Ascending aorta (tissue), 2 donors: ENCODE data around the gene ZBTB34. TPM values are rescaled to one million over a fixed set of nuclear protein-coding genes. Genes with fewer than 3 reads are reported as not detected.

Source experiments
- DNase-seq, 2 donors: peaks; one replicate each; pipeline ENCODE4 v3.0.0-alpha.2; 2019; ENCODE audit warnings: low spot score in 2 of 2
- H3K27ac ChIP-seq, 2 donors: fragments of 200-600 bp; sonication (generic); one replicate each; pipeline ENCODE4 v1.5.1; 2016 to 2017; ENCODE audit warnings: mild to moderate bottlenecking in 1 of 2
- H3K27me3 ChIP-seq: fragments of 200-600 bp; sonication (generic); one replicate; pipeline ENCODE4 v1.5.1; 2017
- H3K36me3 ChIP-seq, 2 donors: fragments of 200-600 bp; sonication (generic); one replicate each; pipeline ENCODE4 v1.5.1; 2016
- H3K4me1 ChIP-seq, 2 donors: fragments of 200-600 bp; sonication (generic); one replicate each; pipeline ENCODE4 v1.5.1; 2016 to 2017; ENCODE audit warnings: mild to moderate bottlenecking in 1 of 2
- H3K4me3 ChIP-seq, 2 donors: fragments of 200-600 bp; sonication (generic); one replicate each; pipeline ENCODE4 v1.5.1; 2016 to 2017; ENCODE audit warnings: mild to moderate bottlenecking in 1 of 2
- H3K9me3 ChIP-seq, 2 donors: fragments of 200-600 bp; sonication (generic); one replicate each; pipeline ENCODE4 v1.5.1; 2016
- CTCF ChIP-seq, 3 experiments: fragments of 200-600 bp in 2 of 3; fragments of 450-650 bp in 1 of 3; sonication (generic) in 2 of 3; IDR thresholded peaks; one replicate each; pipeline ENCODE4 v1.5.1; 2016 to 2019; ENCODE audit warnings: antibody characterized with exemption in 3 of 3, mild to moderate bottlenecking in 1 of 3, moderate library complexity in 1 of 3
- intact Hi-C: fragments of 100-400 bp; cut with DNase I; formaldehyde crosslinking; loops from one replicate; pipeline ENCODE4 v1.15.1; 2023
- total RNA-seq: library from RNA; depleted of rRNA; stranded (reverse); fragments of >200 nt; gene quantifications from one replicate; pipeline ENCODE4 v1.1.0, GENCODE V29; 2016

Gene ZBTB34
- total RNA-seq, 1 donor from 2014 or later = 8.9 TPM

GRCh38 chr9:126885131-126885641 is 24.7 kb downstream of the ZBTB34 start:
- no peak overlapping the region for H3K4me3 ChIP-seq
- TF ChIP-seq CTCF (IDR thresholded peaks at IDR 0.05) = no peak
- peaks cover 0 to 5% of the 10 kb centered on the region in 2 donors for H3K4me1 ChIP-seq
- no peak for DNase-seq
- no peaks in the 10 kb centered on the region for H3K9me3 ChIP-seq
- H3K27me3 ChIP-seq = no peaks in the 10 kb centered on the region
- intact Hi-C loops = no loop called here
- peaks cover 11 to 16% of the 10 kb centered on the region in 2 donors for H3K36me3 ChIP-seq
- no peak overlapping the region for H3K27ac ChIP-seq

GRCh38 chr9:126886034-126886822 is 25.8 kb downstream of the ZBTB34 start:
- TF ChIP-seq CTCF (IDR thresholded peaks at IDR 0.05) = no peak
- intact Hi-C loops = no loop called here

GRCh38 chr9:126886897-126887296 is 26.5 kb downstream of the ZBTB34 start:
- Histone ChIP-seq H3K27ac (no peak overlapping the region), H3K4me3 (no peak overlapping the region), H3K36me3 (peaks cover 6 to 12% of the 10 kb centered on the region in 2 donors), H3K27me3 (no peaks in the 10 kb centered on the region), H3K9me3 (no peaks in the 10 kb centered on the region), H3K4me1 (no peaks in the 10 kb centered on the region)
- no peak for DNase-seq
- intact Hi-C loops = no loop called here
- TF ChIP-seq CTCF (IDR thresholded peaks at IDR 0.05) = no peak

More at GRCh38 chr9:126886034-126886822, 25.8 kb downstream of the ZBTB34 start:
- Histone ChIP-seq H3K9me3 (no peaks in the 10 kb centered on the region), H3K4me1 (peaks cover 0 to 3% of the 10 kb centered on the region in 2 donors), H3K27ac (no peak overlapping the region), H3K27me3 (no peaks in the 10 kb centered on the region), H3K4me3 (no peak overlapping the region), H3K36me3 (peaks cover 6 to 12% of the 10 kb centered on the region in 2 donors)
- no peak for DNase-seq

GRCh38 chr9:126891676-126892075 is 31.2 kb downstream of the ZBTB34 start:
- Histone ChIP-seq H3K4me3 (no peak overlapping the region), H3K27me3 (no peaks in the 10 kb centered on the region), H3K9me3 (no peaks in the 10 kb centered on the region), H3K36me3 (no peaks in the 10 kb centered on the region), H3K4me1 (no peaks in the 10 kb centered on the region), H3K27ac (no peak overlapping the region)
- no peak for TF ChIP-seq CTCF (IDR thresholded peaks at IDR 0.05)
- DNase-seq = no peak
- intact Hi-C loops = no loop called here

- no peak overlapping the region for H3K27ac ChIP-seq
- no peaks in the 10 kb centered on the region for H3K4me1 ChIP-seq
- intact Hi-C loops = no loop called here
- no peak for DNase-seq
- no peak overlapping the region for H3K4me3 ChIP-seq
- no peaks in the 10 kb centered on the region for H3K27me3 ChIP-seq
- H3K9me3 ChIP-seq = no peaks in the 10 kb centered on the region
- TF ChIP-seq CTCF (IDR thresholded peaks at IDR 0.05) = no peak
- H3K36me3 ChIP-seq = no peaks in the 10 kb centered on the region
Observed at GRCh38 chr9:126893079-126893478, 32.6 kb downstream of the ZBTB34 start.
